SK-N-SH treated with all-trans-retinoic acid at 6 μM for 48 hours (cell line): ENCODE data around the gene SEC22A.

Experiments
- ZC3H10 ChIP-seq: fragments of 250-450 bp; sonication (Bioruptor Pico); IDR thresholded peaks from 2 replicates; pipeline ENCODE4 v1.5.1; 2021; ENCODE audit warnings: mild to moderate bottlenecking, moderate library complexity
- ZFP3 ChIP-seq: fragments of 250-450 bp; sonication (Bioruptor Pico); IDR thresholded peaks from 2 replicates; pipeline ENCODE4 v1.5.0; 2020; ENCODE audit warnings: mild to moderate bottlenecking, moderate library complexity
- TF ChIP-seq, protein P1 (sequence below): fragments of 250-450 bp; sonication (Bioruptor Pico); IDR thresholded peaks from 2 replicates; pipeline ENCODE4 v1.5.0; 2020; ENCODE audit warnings: mild to moderate bottlenecking, moderate library complexity
- TF ChIP-seq, protein P2 (sequence below): fragments of 250-450 bp; sonication (Bioruptor Pico); IDR thresholded peaks from 2 replicates; pipeline ENCODE4 v1.8.0; 2020; ENCODE audit warnings: mild to moderate bottlenecking, moderate library complexity, borderline replicate concordance

DNA sequence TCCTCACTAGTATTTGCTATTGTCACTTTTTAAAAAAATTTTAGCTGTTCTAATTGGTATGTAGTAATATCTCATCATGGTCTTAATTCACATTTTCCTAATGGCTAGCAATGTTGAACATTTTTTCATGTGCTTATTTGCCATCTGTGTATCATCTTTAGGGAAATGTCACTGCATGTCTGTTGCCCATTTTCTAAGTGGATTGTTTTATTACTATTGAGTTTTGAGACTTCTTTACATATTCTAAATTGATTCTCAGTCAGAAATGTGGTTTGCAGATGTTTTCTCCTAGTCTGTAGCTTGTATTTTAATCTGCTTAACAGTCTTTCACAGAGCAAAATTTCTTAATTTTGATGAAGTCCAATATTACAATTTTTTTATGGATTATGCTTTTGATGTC lies 33.6 kb upstream of the SEC22A start:
- TF ChIP-seq ZFP3 (CRISPR knock-in tag) (no peak), ZC3H10 (CRISPR knock-in tag) (no peak)
- TF ChIP-seq, protein P1, sequence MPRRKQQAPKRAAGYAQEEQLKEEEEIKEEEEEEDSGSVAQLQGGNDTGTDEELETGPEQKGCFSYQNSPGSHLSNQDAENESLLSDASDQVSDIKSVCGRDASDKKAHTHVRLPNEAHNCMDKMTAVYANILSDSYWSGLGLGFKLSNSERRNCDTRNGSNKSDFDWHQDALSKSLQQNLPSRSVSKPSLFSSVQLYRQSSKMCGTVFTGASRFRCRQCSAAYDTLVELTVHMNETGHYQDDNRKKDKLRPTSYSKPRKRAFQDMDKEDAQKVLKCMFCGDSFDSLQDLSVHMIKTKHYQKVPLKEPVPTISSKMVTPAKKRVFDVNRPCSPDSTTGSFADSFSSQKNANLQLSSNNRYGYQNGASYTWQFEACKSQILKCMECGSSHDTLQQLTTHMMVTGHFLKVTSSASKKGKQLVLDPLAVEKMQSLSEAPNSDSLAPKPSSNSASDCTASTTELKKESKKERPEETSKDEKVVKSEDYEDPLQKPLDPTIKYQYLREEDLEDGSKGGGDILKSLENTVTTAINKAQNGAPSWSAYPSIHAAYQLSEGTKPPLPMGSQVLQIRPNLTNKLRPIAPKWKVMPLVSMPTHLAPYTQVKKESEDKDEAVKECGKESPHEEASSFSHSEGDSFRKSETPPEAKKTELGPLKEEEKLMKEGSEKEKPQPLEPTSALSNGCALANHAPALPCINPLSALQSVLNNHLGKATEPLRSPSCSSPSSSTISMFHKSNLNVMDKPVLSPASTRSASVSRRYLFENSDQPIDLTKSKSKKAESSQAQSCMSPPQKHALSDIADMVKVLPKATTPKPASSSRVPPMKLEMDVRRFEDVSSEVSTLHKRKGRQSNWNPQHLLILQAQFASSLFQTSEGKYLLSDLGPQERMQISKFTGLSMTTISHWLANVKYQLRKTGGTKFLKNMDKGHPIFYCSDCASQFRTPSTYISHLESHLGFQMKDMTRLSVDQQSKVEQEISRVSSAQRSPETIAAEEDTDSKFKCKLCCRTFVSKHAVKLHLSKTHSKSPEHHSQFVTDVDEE (CRISPR knock-in tag) = no peak
- TF ChIP-seq, protein P2, sequence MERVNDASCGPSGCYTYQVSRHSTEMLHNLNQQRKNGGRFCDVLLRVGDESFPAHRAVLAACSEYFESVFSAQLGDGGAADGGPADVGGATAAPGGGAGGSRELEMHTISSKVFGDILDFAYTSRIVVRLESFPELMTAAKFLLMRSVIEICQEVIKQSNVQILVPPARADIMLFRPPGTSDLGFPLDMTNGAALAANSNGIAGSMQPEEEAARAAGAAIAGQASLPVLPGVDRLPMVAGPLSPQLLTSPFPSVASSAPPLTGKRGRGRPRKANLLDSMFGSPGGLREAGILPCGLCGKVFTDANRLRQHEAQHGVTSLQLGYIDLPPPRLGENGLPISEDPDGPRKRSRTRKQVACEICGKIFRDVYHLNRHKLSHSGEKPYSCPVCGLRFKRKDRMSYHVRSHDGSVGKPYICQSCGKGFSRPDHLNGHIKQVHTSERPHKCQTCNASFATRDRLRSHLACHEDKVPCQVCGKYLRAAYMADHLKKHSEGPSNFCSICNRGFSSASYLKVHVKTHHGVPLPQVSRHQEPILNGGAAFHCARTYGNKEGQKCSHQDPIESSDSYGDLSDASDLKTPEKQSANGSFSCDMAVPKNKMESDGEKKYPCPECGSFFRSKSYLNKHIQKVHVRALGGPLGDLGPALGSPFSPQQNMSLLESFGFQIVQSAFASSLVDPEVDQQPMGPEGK (CRISPR knock-in tag) = no peak
